ENCODE measurements around the gene ATAD2B. TPM values are rescaled to one million over a fixed set of nuclear protein-coding genes. Genes with fewer than 3 reads are reported as not detected.

ATAD2B gene
- polyA plus RNA-seq, 1 experiment = 6.0 TPM

DNA sequence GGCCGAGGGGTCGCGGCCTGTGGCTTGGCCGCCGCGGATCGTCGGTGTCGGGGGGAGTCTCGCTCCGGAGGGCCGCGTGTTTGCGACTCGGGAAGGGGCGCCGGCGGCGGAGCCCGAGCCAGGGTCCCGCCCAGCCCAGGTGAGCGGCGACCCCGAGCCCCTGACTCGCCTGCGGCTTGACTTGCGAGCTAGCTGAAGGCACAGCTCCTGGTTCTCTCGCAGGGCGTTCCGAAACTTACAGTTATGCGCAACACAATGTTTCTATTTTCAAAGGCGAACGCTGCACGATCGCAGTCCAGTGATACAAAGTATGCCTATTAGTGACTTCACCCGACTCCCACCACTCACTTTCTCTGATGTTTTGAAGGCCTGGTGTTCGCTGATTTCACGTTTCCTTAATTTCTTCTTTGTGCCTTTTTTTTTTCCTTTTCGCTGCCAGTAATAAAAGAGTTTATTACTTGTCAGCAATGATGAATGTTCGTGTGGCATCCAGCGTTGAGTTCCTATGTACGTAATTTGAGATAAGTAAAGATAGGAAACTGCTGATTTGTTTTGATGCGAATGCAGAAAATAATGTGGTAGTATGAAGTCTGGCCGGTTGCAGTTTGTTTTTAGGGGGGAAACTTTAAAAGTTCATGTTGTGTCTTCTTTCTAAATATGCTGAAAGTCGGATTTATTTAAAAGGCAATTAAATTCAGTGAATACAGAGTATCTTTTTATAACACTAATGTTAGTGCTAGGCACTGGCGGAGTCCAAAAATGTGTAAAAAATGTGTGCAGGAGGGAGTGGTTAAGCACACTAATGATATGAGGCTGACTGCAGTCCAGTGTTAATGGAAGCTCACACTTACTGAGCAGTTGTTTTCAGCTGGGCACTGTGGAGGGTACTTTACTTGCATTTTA lies 14.0 kb upstream of the ATAD2B start:
- TF ChIP-seq, protein P1, sequence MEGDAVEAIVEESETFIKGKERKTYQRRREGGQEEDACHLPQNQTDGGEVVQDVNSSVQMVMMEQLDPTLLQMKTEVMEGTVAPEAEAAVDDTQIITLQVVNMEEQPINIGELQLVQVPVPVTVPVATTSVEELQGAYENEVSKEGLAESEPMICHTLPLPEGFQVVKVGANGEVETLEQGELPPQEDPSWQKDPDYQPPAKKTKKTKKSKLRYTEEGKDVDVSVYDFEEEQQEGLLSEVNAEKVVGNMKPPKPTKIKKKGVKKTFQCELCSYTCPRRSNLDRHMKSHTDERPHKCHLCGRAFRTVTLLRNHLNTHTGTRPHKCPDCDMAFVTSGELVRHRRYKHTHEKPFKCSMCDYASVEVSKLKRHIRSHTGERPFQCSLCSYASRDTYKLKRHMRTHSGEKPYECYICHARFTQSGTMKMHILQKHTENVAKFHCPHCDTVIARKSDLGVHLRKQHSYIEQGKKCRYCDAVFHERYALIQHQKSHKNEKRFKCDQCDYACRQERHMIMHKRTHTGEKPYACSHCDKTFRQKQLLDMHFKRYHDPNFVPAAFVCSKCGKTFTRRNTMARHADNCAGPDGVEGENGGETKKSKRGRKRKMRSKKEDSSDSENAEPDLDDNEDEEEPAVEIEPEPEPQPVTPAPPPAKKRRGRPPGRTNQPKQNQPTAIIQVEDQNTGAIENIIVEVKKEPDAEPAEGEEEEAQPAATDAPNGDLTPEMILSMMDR (IDR thresholded peaks at IDR 0.05; ENCODE audit: low read depth, low read length) = no peak
- ChIA-PET POLR2A (interaction anchor here (0.6 to 2.3 kb wide), 4 partner anchors 14 to 143 kb away, joined by 3 to 25 read pairs (median 6); partner anchors contain the start of genes ATAD2B and TP53I3), CTCF (interaction anchor here (0.5 to 4.9 kb wide), 2 partner anchors 14 to 535 kb away, joined by 4 to 37 read pairs; partner anchors contain the start of gene ATAD2B)
- DNase-seq (ENCODE audit: low read depth, low spot score) = no peak
- Histone ChIP-seq H3K4me3 (ENCODE audit: low read depth, low read length) (peak overlapping the region; percentile 80), H3K27ac (ENCODE audit: low read depth, low read length) (peak overlapping the region; percentile 13), H3K9me3 (ENCODE audit: control insufficient read depth, insufficient read depth, low read length) (no peaks in the 10 kb centered on the region), H3K27me3 (ENCODE audit: control insufficient read depth, insufficient read depth, low read length) (no peaks in the 10 kb centered on the region)

DNA sequence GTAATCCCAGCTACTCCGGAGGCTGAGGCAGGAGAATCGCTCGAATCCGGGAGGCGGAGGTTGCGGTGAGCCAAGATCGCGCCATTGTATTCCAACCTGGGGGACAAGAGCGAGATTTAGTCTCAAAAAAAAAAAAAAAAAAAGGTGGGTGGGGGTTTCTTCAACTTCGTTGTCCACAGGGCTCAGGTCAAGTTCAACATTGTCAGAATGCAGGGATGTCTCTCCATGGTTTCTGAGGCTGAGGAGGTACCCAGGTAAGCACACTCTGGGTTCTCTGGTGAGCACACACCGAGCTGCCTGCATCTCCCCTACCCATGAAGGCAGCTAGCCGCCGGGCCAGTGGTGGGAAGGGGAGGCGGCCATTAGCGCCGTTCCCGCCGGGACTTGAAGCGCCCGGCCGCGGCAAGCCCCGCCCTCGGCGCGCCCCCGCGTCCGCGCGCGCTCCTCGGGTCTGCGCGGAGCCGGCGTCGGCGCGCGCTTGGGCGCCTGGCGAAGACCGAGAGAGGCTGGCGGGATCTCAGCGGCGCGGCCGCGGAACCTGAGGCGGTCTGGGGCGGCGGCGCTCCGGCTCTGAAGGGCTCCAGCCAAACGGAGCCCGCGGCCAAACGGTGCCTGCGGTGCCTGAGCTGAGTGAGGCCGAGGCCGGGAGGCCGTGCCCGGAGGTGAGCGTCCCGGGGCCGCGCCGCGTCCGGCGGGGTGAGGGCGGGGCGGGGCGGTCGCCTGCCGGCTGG lies 13.2 kb upstream of the ATAD2B start, which contains the start of gene UBXN2A:
Gene UBXN2A, plus strand, starts transcription at position 477 of the 731 bp plus-strand sequence. CDS start 17,852 bp downstream, outside the sequence.
- no peaks in the 10 kb centered on the region for H3K27me3 ChIP-seq (ENCODE audit: control insufficient read depth, insufficient read depth, low read length)
- POLR2A ChIA-PET = interaction anchor here (0.7 to 2.3 kb wide), 5 partner anchors 13 to 144 kb away, joined by 3 to 25 read pairs (median 7); partner anchors contain the start of genes ATAD2B and TP53I3
- CTCF ChIA-PET = interaction anchor here (0.7 to 4.9 kb wide), 2 partner anchors 13 to 340 kb away, joined by 4 to 37 read pairs; partner anchors contain the start of gene ATAD2B
- H3K27ac ChIP-seq (ENCODE audit: low read depth, low read length) = peak within 1 kb of the TSS; percentile 65
- DNase-seq (ENCODE audit: low read depth, low spot score) = no peak
- H3K9me3 ChIP-seq (ENCODE audit: control insufficient read depth, insufficient read depth, low read length) = no peaks in the 10 kb centered on the region
- TF ChIP-seq, protein P1 (IDR thresholded peaks at IDR 0.05; ENCODE audit: low read depth, low read length) = no peak
- H3K4me3 ChIP-seq (ENCODE audit: low read depth, low read length) = peak within 1 kb of the TSS; percentile 80

DNA sequence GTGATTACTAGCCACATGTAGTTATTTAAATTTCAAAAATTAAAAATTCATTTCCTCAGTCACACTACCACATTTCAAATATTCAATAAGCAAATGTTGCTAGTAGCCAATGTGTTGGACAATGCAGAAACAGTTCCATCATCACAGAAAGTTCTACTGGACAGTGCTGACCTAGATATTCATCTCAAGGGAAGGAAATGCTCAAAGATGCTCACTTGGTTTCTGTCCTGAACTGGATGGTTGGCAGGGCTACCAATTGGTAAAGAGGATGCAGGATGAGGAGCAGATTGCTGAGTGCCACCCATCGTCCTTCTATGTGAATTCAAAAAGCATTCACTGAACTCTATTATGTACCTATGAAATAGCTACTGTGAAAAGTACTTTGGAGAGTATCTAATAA lies 7.3 kb upstream of the ATAD2B start:
- H3K27ac ChIP-seq (ENCODE audit: low read depth, low read length) = no peak overlapping the region
- ChIA-PET CTCF (no interaction called here), POLR2A (no interaction called here)
- TF ChIP-seq, protein P1 (IDR thresholded peaks at IDR 0.05; ENCODE audit: low read depth, low read length) = no peak
- no peak overlapping the region for H3K4me3 ChIP-seq (ENCODE audit: low read depth, low read length)
- no peaks in the 10 kb centered on the region for H3K9me3 ChIP-seq (ENCODE audit: control insufficient read depth, insufficient read depth, low read length)
- H3K27me3 ChIP-seq (ENCODE audit: control insufficient read depth, insufficient read depth, low read length) = no peaks in the 10 kb centered on the region
- DNase-seq (ENCODE audit: low read depth, low spot score) = no peak

DNA sequence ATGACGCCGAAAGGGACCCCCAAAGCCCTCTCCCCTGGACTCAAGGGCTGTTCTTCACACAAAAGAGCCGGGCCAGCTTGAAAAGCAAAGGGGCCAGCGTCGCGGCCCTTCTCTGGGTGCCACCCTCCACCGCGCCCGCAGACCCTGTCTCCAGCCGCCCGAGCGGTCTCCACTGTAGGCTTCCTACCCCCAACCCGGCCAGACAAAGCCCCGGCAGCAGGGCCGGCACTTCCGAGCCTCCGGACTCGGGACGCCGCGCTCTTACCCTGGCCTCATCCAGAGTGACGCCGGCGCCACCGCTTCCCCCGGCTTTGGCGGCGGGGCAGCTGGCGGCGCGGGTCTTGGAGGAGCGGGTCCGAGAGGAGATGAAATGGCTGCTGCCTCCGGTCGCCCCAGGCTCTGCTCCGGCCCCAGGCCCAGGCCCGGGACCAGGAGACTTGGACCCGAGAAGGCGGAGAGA lies 603 bp downstream of the ATAD2B start:
- no peaks in the 10 kb centered on the region for H3K27me3 ChIP-seq (ENCODE audit: control insufficient read depth, insufficient read depth, low read length)
- peak overlapping the region; percentile 91 for H3K27ac ChIP-seq (ENCODE audit: low read depth, low read length)
- TF ChIP-seq, protein P1 (IDR thresholded peaks at IDR 0.05; ENCODE audit: low read depth, low read length) = no peak
- CTCF ChIA-PET = interaction anchor here (0.6 to 4.8 kb wide), 46 partner anchors 14 to 762 kb away, joined by 3 to 63 read pairs (median 5); partner anchors contain the start of genes TP53I3, UBXN2A and WDCP
- peak overlapping the region; percentile 90 for H3K4me3 ChIP-seq (ENCODE audit: low read depth, low read length)
- H3K9me3 ChIP-seq (ENCODE audit: control insufficient read depth, insufficient read depth, low read length) = peaks cover 4% of the 10 kb centered on the region; the same call in 1 of the 2 replicates
- POLR2A ChIA-PET = interaction anchor here (0.7 to 2.9 kb wide), 8 partner anchors 14 to 158 kb away, joined by 3 to 25 read pairs (median 10); partner anchors contain the start of genes SF3B6, TP53I3, UBXN2A and WDCP
- no peak for DNase-seq (ENCODE audit: low read depth, low spot score)
